Measurements from ENCODE around the gene PPP2R3A.
"Not testable (repeated sequence)": the region's sequence is repeated elsewhere in the genome, so short reads cannot be mapped to it uniquely, and the experiment has no call there.

The PPP2R3A gene

DNA sequence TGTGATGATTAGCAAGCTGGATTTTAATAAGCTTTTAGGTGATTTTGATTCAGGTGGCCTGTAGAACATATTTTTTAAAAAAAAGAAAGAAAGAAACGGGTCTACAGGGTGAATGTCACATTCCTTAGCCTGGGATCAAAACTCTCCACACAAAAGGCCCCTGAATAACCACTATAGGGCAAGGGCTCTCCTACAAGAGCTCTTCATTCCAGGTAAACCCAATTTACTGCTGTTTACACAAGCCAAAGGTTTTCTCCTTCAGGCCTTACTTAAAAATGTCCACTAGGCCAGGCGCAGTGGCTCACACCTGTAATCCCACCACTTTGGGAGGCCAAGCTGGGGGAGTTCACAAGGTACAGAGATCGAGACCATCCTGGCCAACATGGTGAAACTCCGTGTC, 222.3 kb downstream of the PPP2R3A start:
- H3K36me3 Mint-ChIP-seq = peaks cover 3% of the 10 kb centered on the region
- peak overlapping the region; percentile 52 for H3K27ac Mint-ChIP-seq
- ATAC-seq (ENCODE audit: low read depth) (no peak), DNase-seq (ENCODE audit: low spot score in 2 of 2) (no peak)
- peaks cover 53% of the 10 kb centered on the region for H3K4me1 Mint-ChIP-seq
- no peaks in the 10 kb centered on the region for H3K27me3 Mint-ChIP-seq
- no peak overlapping the region for H3K4me3 Mint-ChIP-seq
- H3K9me3 Mint-ChIP-seq = no peaks in the 10 kb centered on the region

DNA sequence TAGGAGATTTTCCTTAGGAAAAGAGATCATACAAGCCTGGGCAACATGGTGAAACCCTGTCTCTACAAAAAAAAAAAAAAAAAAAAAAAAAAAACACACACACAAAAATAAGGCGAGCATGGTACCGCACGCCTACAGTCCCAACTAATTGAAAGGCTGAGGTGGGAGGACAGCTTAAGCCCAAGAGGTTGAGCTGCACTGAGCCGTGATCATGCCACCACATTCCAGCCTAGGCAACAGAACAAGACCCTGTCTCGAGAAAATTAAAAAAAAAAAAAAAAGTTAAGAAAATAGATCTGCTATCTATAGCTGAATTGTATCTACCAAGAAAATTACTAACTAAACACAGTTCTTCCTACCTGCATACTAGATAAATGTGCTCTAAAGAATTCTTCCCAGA, 223.5 kb downstream of the PPP2R3A start:
- no peak for DNase-seq (ENCODE audit: low spot score in 2 of 2)
- peaks cover 4% of the 10 kb centered on the region for H3K36me3 Mint-ChIP-seq
- peak overlapping the region; percentile 52 for H3K27ac Mint-ChIP-seq
- peaks cover 53% of the 10 kb centered on the region for H3K4me1 Mint-ChIP-seq
- no peaks in the 10 kb centered on the region for H3K27me3 Mint-ChIP-seq
- no peaks in the 10 kb centered on the region for H3K9me3 Mint-ChIP-seq
- no peak for ATAC-seq (ENCODE audit: low read depth)
- peak overlapping the region; percentile 34 for H3K4me3 Mint-ChIP-seq

DNA sequence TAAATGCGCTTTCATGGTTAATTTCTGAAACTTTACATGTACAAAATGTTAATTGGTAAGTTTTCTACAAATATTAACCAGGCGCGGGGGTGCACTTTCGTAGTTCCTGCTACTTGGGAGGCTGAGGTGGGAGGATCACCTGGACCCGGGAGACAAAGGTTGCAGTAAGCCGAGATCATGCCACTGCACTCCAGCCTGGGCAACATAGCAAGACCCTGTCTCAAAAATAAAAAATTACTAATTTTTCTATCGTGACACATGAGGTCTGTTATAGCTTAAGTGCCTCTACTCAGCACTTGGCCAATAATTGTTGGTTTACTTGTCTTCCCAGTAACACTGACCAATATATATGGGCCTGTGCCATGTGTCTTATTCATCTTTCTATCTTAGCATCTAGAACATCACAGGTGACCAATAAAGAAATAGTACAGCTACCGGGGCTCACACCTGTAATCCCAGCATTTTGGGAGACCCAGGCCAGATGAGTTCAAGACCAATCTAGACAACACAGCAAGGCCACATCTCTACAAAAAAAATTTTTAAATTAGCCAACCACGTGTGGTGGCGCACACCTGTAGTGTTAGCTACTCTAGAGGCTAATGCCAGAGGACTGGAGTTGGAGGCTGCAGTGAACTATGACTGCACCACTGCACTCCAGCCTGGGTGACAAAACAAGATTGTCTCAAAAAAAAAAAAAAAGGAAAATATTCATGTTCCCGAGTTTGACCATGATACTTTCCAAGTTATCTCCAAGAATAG, 224.5 kb downstream of the PPP2R3A start:
- peak overlapping the region; percentile 58 for H3K27ac Mint-ChIP-seq
- no peaks in the 10 kb centered on the region for H3K27me3 Mint-ChIP-seq
- H3K9me3 Mint-ChIP-seq = no peaks in the 10 kb centered on the region
- DNase-seq (ENCODE audit: low spot score in 2 of 2) = no peak
- peak overlapping the region; percentile 56 for H3K4me3 Mint-ChIP-seq
- H3K4me1 Mint-ChIP-seq = peaks cover 53% of the 10 kb centered on the region
- H3K36me3 Mint-ChIP-seq = peaks cover 9% of the 10 kb centered on the region
- no peak for ATAC-seq (ENCODE audit: low read depth)

DNA sequence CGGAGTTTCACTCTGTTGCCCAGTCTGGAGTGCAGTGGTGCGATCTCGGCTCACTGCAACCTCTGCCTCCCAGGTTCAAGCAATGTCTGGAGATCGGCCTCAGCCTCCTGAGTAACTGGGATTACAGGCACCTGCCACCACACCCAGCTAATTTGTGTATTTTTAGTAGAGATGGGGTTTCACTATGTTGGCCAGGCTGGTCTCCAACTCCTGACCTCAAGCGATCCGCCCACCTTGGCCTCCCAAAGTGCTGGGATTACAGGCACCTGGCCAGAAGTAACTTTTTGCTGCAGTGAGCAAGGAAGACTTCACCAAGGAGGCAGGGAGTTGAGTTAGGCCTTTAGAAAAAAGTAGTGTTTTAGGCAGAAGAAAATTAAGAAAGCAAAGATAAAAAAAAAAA, 226.7 kb downstream of the PPP2R3A start:
- Mint-ChIP-seq H3K27ac (peak overlapping the region; percentile 100), H3K4me1 (peaks cover 42% of the 10 kb centered on the region), H3K4me3 (peak overlapping the region; percentile 98)
- H3K36me3 Mint-ChIP-seq; H3K9me3 Mint-ChIP-seq; H3K27me3 Mint-ChIP-seq; DNase-seq (ENCODE audit: low spot score in 2 of 2); ATAC-seq (ENCODE audit: low read depth): not testable (repeated sequence)

DNA sequence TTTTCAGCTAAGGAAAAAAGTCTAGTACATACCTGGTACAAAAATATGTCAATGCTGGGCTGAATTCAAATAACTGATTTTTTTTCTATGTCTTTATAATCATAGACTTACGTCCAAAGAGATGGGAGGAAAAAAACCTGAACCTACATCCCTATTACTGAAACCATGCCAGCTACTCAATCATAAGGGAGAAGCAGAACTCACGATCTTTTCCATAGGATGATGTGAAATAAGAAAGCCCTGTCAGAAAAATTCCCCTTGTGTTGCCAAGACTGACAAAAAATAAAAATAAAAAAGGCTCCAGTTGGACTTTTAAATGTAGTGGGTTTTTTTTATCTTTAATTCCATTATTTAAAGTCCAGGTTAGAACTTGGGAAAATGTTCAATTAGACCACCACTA, 227.3 kb downstream of the PPP2R3A start:
- Mint-ChIP-seq H3K9me3 (no peaks in the 10 kb centered on the region), H3K27ac (peak overlapping the region; percentile 100), H3K27me3 (no peaks in the 10 kb centered on the region), H3K4me3 (peak overlapping the region; percentile 98), H3K36me3 (peaks cover 9% of the 10 kb centered on the region), H3K4me1 (peaks cover 45% of the 10 kb centered on the region)
- DNase-seq (ENCODE audit: low spot score in 2 of 2) (no peak), ATAC-seq (ENCODE audit: low read depth) (no peak)

DNA sequence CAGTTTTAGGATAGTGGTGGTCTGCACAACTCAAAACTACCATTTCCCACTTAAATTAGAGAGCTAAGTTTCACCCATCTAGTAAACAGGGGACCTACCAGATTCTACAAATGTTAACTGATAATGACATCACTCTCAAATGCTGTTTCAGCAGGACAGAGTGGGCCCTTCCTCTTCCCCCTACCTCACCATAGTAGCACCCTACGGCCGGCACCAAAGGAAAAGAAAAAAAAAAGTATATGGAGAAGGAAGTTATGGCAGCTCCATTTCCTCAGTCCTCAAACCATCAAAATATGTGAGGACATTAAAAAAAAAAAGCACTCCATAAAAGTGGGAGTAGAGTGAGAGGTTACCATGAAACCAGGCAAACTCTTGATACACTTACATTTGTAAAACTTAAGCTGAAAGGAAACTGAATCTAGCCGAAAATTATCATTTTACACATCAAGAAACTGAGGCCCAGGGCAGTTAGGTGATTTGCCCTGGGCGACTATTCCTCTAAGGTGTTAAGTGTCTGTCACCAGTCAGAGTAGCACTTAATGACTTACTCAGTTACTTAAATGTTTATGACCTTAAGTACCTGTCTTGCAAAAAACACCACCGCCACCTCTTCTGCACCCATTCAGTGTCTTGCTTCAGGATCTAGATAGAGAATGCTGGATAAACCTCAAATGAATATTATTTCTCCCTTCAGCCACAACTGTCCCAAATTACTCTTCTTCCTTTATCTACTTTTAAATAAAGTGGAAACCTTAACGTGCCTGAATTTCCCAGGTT, 227.9 kb downstream of the PPP2R3A start:
- H3K4me3 Mint-ChIP-seq = peak overlapping the region; percentile 98
- no peak for ATAC-seq (ENCODE audit: low read depth)
- H3K4me1 Mint-ChIP-seq = peaks cover 41% of the 10 kb centered on the region
- DNase-seq (ENCODE audit: low spot score in 2 of 2) = no peak
- no peaks in the 10 kb centered on the region for H3K27me3 Mint-ChIP-seq
- peaks cover 9% of the 10 kb centered on the region for H3K36me3 Mint-ChIP-seq
- H3K27ac Mint-ChIP-seq = peak overlapping the region; percentile 100
- no peaks in the 10 kb centered on the region for H3K9me3 Mint-ChIP-seq

DNA sequence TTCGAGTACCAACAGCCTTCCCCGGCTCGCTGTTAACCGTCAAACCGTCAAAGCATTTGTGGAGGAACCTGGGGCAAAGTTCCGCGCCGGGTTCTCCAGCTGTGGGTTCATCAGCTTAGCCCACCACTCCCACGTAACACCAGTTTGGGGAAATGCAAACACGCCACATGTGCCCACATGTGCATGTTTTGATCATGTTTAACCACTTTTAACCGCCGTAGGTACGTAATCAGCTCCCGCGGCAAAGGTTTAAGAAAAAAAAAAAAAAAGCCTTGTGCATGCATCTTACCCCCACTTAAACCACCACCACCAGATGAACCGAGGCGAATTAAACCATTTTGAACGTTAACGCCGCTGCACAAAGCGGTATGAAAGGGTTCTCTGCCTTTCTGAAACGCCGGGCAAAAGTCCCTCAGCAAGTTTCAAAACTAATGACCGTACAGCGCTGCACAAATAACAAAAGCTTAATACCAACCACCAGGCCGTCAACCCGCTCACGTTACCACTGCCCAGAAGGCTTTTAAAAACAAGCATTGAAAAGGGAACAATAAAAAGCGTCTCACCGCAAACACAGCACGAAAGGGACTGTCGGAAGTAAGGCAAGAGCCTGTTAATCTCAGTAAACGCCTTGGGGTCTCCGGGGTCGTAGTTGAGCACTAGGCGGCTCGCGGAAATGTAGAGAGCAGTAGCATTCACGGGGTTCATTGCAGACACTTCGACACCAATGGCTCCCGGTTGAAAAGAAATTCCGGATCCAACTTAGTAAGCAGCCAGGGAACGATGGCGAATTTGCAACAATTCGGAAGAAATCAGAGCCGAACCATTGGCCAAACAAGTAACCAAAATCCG, 229.1 kb downstream of the PPP2R3A start:
- Mint-ChIP-seq H3K4me3 (peak overlapping the region; percentile 98), H3K36me3 (peaks cover 9% of the 10 kb centered on the region), H3K27ac (peak overlapping the region; percentile 100), H3K4me1 (peaks cover 34% of the 10 kb centered on the region), H3K27me3 (no peaks in the 10 kb centered on the region), H3K9me3 (no peaks in the 10 kb centered on the region)
- DNase-seq (ENCODE audit: low spot score in 2 of 2) = peak; percentile 38 to 44
- ATAC-seq (ENCODE audit: low read depth) = peak; percentile 4

DNA sequence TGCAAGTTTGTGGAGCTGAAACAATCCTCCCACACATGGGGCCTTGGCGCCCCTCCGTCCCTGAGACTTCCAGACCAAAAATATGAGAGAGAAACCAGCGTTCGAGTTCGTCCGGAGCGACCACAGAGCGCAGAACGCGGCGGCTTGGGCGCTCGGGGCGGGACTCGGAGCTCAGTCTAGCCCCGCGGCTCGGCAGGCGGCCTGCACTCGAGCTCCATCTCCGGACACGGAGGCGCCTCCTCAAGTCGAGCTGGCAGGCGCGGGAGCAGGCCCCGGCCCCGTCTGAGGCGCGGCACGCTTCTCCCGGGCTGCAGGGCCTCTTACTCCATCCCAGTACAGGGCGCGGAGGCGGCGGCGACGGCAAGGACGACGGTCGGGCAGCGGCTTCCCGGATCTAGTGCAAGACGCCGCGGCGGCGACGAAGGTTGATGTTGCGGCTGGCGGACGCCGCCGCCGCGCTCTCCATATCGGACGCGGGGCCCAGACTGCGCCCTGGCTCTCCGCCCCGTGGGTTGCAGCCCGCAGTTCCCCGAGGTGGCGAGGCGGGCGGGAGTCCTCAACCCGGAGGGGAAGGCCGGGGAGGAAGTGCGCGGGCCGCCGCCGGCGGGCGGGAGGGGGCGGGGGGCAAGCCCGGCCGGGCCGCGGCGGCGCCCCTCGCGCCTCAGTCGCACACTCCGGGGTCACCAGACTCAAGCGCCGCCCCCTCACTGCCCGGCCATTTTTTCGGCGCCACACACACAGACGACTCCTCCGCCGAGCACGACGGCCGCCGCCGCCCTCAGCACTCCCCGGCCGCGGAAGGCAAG, 229.9 kb downstream of the PPP2R3A start:
- peaks cover 33% of the 10 kb centered on the region for H3K4me1 Mint-ChIP-seq
- ATAC-seq (ENCODE audit: low read depth) (peak; percentile 61), DNase-seq (ENCODE audit: low spot score in 2 of 2) (peak; percentile 85 to 88)
- H3K4me3 Mint-ChIP-seq = peak overlapping the region; percentile 98
- H3K27me3 Mint-ChIP-seq = no peaks in the 10 kb centered on the region
- peaks cover 9% of the 10 kb centered on the region for H3K36me3 Mint-ChIP-seq
- H3K27ac Mint-ChIP-seq = peak overlapping the region; percentile 100
- H3K9me3 Mint-ChIP-seq = no peaks in the 10 kb centered on the region

DNA sequence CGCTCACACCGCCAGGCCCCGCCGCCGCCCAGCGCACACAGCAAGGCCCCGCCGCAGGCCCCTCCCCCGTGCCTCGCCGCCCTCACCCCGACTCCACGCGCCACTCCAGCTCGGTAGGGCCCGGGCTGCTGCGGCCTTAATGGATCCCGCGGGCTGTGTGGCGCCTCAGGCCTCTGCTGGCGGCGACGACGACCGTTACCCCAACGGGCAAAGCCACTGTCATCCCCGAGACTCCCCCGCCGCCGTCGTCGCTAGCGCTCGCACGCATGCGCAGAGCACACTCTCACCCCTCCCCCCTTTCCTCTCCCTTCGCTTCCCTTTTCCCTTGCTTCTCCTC, 230.5 kb downstream of the PPP2R3A start, which contains the start of gene MSL2:
Gene MSL2, minus strand, starts transcription at position 272 of the 337 bp plus-strand sequence. CDS start 1,222 bp downstream, outside the sequence.
- Mint-ChIP-seq H3K36me3 (peaks cover 6% of the 10 kb centered on the region), H3K9me3 (no peaks in the 10 kb centered on the region), H3K4me3 (peak within 1 kb of the TSS; percentile 98), H3K4me1 (peaks cover 27% of the 10 kb centered on the region), H3K27me3 (no peaks in the 10 kb centered on the region), H3K27ac (peak within 1 kb of the TSS; percentile 100)
- ATAC-seq (ENCODE audit: low read depth) = peak; percentile 27
- DNase-seq (ENCODE audit: low spot score in 2 of 2) = peak in 1 of 2 donors; percentile 94

DNA sequence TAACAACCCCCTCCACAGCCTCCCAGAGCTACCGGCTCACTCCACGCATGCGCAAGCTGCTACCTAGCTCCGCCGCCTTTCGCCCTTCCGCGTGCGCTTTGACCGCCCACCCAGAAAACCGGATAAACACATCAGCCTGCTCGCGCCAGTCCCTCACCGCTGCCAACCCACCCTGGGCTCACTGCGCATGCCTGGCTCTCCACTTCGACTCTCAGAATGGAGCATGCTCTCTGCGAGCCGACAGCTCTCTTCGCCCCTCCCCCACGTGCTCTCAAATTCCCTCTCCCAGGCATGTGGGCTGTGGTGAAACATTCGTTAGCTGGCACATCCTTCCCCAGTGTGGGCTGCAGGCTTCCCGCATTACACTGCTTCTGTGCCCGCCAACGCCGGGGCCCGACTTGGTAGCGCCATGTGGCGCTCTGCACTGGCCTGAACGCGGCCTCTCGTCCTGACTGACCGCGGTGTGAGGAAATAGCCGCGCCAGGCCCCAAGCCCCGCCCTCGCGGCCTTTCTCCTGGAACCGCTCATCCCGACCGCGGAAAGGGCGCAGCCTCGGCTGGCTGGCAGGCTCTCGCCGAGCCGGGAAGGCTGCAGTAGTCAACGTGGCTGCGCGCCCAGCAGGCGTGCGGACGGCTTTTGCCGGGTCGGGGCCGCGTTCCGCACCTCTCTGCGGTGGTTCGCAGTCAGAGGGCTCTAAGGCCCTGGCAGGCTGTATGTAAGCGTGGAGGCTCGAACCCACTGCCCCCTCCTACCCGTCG, 231.1 kb downstream of the PPP2R3A start:
- peaks cover 24% of the 10 kb centered on the region for H3K4me1 Mint-ChIP-seq
- DNase-seq (ENCODE audit: low spot score in 2 of 2) = peak in 1 of 2 donors; percentile 97
- peak overlapping the region; percentile 100 for H3K27ac Mint-ChIP-seq
- peak; percentile 64 for ATAC-seq (ENCODE audit: low read depth)
- H3K9me3 Mint-ChIP-seq = no peaks in the 10 kb centered on the region
- peak overlapping the region; percentile 98 for H3K4me3 Mint-ChIP-seq
- H3K36me3 Mint-ChIP-seq = peaks cover 6% of the 10 kb centered on the region
- no peaks in the 10 kb centered on the region for H3K27me3 Mint-ChIP-seq

DNA sequence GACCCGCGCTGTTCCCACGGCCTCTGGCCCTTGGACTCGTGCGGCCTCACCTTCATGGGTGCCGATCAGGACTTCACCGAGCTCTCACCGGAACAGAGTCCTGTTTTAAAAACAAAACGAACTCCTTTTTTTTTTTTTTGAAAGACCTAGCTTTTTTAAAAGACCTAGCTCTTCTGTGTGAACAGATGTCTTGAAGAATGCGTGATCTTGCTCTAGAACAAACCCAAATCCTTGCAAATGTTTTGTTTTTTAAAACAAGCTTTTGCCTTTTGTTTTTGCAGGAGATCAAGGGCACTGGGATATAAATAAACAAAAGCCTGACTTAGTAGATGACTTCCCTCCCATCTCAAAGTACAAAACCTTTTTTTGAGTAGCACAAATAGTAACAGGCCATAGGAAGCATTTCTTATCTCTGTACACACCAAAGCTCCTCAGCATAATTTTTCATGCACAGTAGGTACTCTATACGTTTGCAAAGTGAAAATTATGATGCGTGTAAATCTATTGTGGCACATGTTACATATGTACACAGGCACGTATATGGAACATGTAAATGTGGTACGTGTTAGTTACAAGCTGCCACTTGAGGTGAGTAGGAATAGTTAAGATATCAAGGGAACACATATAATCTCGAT, 231.7 kb downstream of the PPP2R3A start:
- peak overlapping the region; percentile 100 for H3K27ac Mint-ChIP-seq
- H3K4me3 Mint-ChIP-seq = peak overlapping the region; percentile 98
- peaks cover 19% of the 10 kb centered on the region for H3K4me1 Mint-ChIP-seq
- no peaks in the 10 kb centered on the region for H3K27me3 Mint-ChIP-seq
- ATAC-seq (ENCODE audit: low read depth) (no peak), DNase-seq (ENCODE audit: low spot score in 2 of 2) (no peak)
- H3K36me3 Mint-ChIP-seq = peaks cover 6% of the 10 kb centered on the region
- no peaks in the 10 kb centered on the region for H3K9me3 Mint-ChIP-seq
